Measurements from ENCODE around the gene PLXNA1. TPM values are rescaled to one million over a fixed set of nuclear protein-coding genes. Genes with fewer than 3 reads are reported as not detected.

Gene PLXNA1
- total and polyA plus RNA-seq, 10 of the 15 experiments (the other 5 are each of a cell fraction or from before 2014, with no cell fraction given): 0.03 to 16.4 (median 2.5) TPM

DNA sequence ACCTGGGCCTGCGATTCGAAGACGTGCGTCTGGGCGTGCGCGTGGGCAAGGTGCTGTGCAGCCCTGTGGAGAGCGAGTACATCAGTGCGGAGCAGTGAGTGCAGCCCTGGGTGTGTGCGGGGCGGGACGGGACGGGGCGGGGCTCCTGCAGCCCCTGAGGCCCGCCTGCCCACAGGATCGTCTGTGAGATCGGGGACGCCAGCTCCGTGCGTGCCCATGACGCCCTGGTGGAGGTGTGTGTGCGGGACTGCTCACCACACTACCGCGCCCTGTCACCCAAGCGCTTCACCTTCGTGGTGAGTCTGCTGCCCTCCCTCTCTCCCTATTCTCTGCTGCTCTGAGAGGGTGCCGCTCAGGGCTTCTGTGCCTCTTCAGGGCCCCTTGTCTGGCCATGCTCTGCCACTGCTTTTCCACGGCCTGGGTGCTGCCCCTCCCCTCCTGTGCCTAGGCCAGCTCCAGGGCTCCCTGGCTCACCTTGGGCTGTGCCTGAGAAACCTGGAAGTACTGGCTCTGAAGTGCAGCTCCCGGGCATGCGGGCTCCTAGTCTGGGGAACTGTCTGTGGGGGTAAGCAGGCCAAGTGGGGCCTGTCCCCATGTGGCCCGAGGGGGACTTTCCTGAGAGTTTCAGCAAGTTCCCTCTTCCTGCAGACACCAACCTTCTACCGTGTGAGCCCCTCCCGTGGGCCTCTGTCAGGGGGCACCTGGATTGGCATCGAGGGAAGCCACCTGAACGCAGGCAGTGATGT lies 31.8 kb downstream of the PLXNA1 start:
- Histone ChIP-seq H3K9ac (ENCODE audit: control insufficient read depth, insufficient read depth, low read length) (no peak overlapping the region), H3K27me3 (replicated peaks in 1 of 2; ENCODE audit: control insufficient read depth in 2 of 2, insufficient read depth in 2 of 2, low read length in 1 of 2) (no peaks in the 10 kb centered on the region), H3K4me1 (ENCODE audit: control insufficient read depth, insufficient read depth, low read length) (peaks cover 16% of the 10 kb centered on the region), H3K4me3 (no peak overlapping the region), H3K36me3 (ENCODE audit: control insufficient read depth in 2 of 2, insufficient read depth in 2 of 2, low read length in 1 of 2) (peaks cover 0 to 15% of the 10 kb centered on the region in 2 experiments; a peak in 2 of 4 replicates), H3K4me2 (ENCODE audit: control insufficient read depth, insufficient read depth) (peak overlapping the region; percentile 19), H4K20me1 (ENCODE audit: control insufficient read depth, insufficient read depth) (no peaks in the 10 kb centered on the region), H3K27ac (ENCODE audit: control insufficient read depth, insufficient read depth) (peak overlapping the region; percentile 46), H3K9me3 (replicated peaks; ENCODE audit: control insufficient read depth, insufficient read depth, low read length) (no peaks in the 10 kb centered on the region), H2AFZ (ENCODE audit: control insufficient read depth, low read depth, low read length) (no peak overlapping the region), H3K79me2 (ENCODE audit: control insufficient read depth, insufficient read depth, low read length) (no peaks in the 10 kb centered on the region)
- POLR2A ChIA-PET: no interaction called here
- WGBS (ENCODE audit: insufficient coverage, insufficient replicate concordance, low lambda C conversion rate, missing lambda C conversion rate): 70% methylated on average over 35 of the region's 35 CpGs
- FAIRE-seq (no peak), ATAC-seq (peak; percentile 84), DNase-seq (ENCODE audit: low read depth, low spot score) (no peak)
- RAD21 ChIA-PET (ENCODE audit: unreplicated experiment): no interaction called here
- TF ChIP-seq HCFC1 (IDR thresholded peaks at IDR 0.05; ENCODE audit: low read length) (no peak), IKZF2 (IDR thresholded peaks at IDR 0.05) (peak in 1 of 2 experiments; percentile 35; a peak in 2 of 4 replicates), IKZF1 (conservative IDR thresholded peaks at IDR 0.05) (peak; percentile 62; the same call in 1 of the 2 replicates), EED (IDR thresholded peaks at IDR 0.05; ENCODE audit: low read depth) (peak; percentile 45; the same call in 1 of the 2 replicates), PML (IDR thresholded peaks at IDR 0.05; ENCODE audit: low read length) (no peak), TCF3 (IDR thresholded peaks at IDR 0.05; ENCODE audit: borderline replicate concordance, insufficient read depth, low read depth, low read length) (no peak), GATAD2B (conservative IDR thresholded peaks at IDR 0.05; ENCODE audit: low read depth) (0 out of 2 replicates have a peak, but pooled peaks have one; percentile 51), ZNF217 (IDR thresholded peaks at IDR 0.05) (no peak)
- TF ChIP-seq, protein P1, sequence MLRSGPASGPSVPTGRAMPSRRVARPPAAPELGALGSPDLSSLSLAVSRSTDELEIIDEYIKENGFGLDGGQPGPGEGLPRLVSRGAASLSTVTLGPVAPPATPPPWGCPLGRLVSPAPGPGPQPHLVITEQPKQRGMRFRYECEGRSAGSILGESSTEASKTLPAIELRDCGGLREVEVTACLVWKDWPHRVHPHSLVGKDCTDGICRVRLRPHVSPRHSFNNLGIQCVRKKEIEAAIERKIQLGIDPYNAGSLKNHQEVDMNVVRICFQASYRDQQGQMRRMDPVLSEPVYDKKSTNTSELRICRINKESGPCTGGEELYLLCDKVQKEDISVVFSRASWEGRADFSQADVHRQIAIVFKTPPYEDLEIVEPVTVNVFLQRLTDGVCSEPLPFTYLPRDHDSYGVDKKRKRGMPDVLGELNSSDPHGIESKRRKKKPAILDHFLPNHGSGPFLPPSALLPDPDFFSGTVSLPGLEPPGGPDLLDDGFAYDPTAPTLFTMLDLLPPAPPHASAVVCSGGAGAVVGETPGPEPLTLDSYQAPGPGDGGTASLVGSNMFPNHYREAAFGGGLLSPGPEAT (IDR thresholded peaks at IDR 0.05; ENCODE audit: low read depth): peak; percentile 70
- TF ChIP-seq, protein P2, sequence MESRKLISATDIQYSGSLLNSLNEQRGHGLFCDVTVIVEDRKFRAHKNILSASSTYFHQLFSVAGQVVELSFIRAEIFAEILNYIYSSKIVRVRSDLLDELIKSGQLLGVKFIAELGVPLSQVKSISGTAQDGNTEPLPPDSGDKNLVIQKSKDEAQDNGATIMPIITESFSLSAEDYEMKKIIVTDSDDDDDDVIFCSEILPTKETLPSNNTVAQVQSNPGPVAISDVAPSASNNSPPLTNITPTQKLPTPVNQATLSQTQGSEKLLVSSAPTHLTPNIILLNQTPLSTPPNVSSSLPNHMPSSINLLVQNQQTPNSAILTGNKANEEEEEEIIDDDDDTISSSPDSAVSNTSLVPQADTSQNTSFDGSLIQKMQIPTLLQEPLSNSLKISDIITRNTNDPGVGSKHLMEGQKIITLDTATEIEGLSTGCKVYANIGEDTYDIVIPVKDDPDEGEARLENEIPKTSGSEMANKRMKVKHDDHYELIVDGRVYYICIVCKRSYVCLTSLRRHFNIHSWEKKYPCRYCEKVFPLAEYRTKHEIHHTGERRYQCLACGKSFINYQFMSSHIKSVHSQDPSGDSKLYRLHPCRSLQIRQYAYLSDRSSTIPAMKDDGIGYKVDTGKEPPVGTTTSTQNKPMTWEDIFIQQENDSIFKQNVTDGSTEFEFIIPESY (IDR thresholded peaks at IDR 0.05): no peak
- TF ChIP-seq, protein P3, sequence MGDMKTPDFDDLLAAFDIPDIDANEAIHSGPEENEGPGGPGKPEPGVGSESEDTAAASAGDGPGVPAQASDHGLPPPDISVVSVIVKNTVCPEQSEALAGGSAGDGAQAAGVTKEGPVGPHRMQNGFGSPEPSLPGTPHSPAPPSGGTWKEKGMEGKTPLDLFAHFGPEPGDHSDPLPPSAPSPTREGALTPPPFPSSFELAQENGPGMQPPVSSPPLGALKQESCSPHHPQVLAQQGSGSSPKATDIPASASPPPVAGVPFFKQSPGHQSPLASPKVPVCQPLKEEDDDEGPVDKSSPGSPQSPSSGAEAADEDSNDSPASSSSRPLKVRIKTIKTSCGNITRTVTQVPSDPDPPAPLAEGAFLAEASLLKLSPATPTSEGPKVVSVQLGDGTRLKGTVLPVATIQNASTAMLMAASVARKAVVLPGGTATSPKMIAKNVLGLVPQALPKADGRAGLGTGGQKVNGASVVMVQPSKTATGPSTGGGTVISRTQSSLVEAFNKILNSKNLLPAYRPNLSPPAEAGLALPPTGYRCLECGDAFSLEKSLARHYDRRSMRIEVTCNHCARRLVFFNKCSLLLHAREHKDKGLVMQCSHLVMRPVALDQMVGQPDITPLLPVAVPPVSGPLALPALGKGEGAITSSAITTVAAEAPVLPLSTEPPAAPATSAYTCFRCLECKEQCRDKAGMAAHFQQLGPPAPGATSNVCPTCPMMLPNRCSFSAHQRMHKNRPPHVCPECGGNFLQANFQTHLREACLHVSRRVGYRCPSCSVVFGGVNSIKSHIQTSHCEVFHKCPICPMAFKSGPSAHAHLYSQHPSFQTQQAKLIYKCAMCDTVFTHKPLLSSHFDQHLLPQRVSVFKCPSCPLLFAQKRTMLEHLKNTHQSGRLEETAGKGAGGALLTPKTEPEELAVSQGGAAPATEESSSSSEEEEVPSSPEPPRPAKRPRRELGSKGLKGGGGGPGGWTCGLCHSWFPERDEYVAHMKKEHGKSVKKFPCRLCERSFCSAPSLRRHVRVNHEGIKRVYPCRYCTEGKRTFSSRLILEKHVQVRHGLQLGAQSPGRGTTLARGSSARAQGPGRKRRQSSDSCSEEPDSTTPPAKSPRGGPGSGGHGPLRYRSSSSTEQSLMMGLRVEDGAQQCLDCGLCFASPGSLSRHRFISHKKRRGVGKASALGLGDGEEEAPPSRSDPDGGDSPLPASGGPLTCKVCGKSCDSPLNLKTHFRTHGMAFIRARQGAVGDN (IDR thresholded peaks at IDR 0.05): peak; percentile 86
- no TSS peak for BruUV-seq (replicated peaks)
- CTCF ChIA-PET: no interaction called here
- in situ Hi-C loops (cut with MboI) (no loop called here), intact Hi-C loops (cut with micrococcal nuclease; ENCODE audit: unreplicated experiment) (loop anchor here (1.0 kb wide), 1 partner anchor 32 kb away; no protein-coding TSS in a partner anchor)
- SMC1A ChIA-PET (ENCODE audit: uncharacterized antibody, unreplicated experiment): no interaction called here
